ENCODE results near the gene LRBA. TPM values are rescaled to one million over a fixed set of nuclear protein-coding genes. Genes with fewer than 3 reads are reported as not detected.

LRBA gene
- total RNA-seq, 1 donor from 2014 or later, result 26.4 TPM

GRCh38 chr4:151022586-151022985 is 7.5 kb upstream of the LRBA start:
- TF ChIP-seq CTCF (IDR thresholded peaks at IDR 0.05; ENCODE audit: partially characterized antibody, unreplicated experiment), result no peak
- peaks cover 2% of the 10 kb centered on the region for H3K27me3 Mint-ChIP-seq (ENCODE audit: unreplicated experiment)
- H3K9me3 Mint-ChIP-seq (ENCODE audit: unreplicated experiment), result no peaks in the 10 kb centered on the region
- H3K27ac Mint-ChIP-seq (ENCODE audit: unreplicated experiment), result no peak overlapping the region
- H3K36me3 Mint-ChIP-seq (ENCODE audit: unreplicated experiment), result no peaks in the 10 kb centered on the region
- H3K4me1 Mint-ChIP-seq (ENCODE audit: low read depth, unreplicated experiment), result no peaks in the 10 kb centered on the region
- no peak for DNase-seq
- no peak overlapping the region for H3K4me3 Mint-ChIP-seq (ENCODE audit: unreplicated experiment)

GRCh38 chr4:151021637-151022334 is 6.7 kb upstream of the LRBA start:
- H3K4me3 Mint-ChIP-seq (ENCODE audit: unreplicated experiment), result no peak overlapping the region
- no peaks in the 10 kb centered on the region for H3K4me1 Mint-ChIP-seq (ENCODE audit: low read depth, unreplicated experiment)
- no peaks in the 10 kb centered on the region for H3K9me3 Mint-ChIP-seq (ENCODE audit: unreplicated experiment)
- DNase-seq, result no peak
- H3K27me3 Mint-ChIP-seq (ENCODE audit: unreplicated experiment), result no peaks in the 10 kb centered on the region
- no peak for TF ChIP-seq CTCF (IDR thresholded peaks at IDR 0.05; ENCODE audit: partially characterized antibody, unreplicated experiment)
- no peak overlapping the region for H3K27ac Mint-ChIP-seq (ENCODE audit: unreplicated experiment)
- no peaks in the 10 kb centered on the region for H3K36me3 Mint-ChIP-seq (ENCODE audit: unreplicated experiment)

- peak; percentile 82 for DNase-seq
- H3K4me3 Mint-ChIP-seq (ENCODE audit: unreplicated experiment), result peak overlapping the region; percentile 99
- peaks cover 2% of the 10 kb centered on the region for H3K9me3 Mint-ChIP-seq (ENCODE audit: unreplicated experiment)
- H3K27ac Mint-ChIP-seq (ENCODE audit: unreplicated experiment), result peak overlapping the region; percentile 94
- H3K36me3 Mint-ChIP-seq (ENCODE audit: unreplicated experiment), result no peaks in the 10 kb centered on the region
- peaks cover 7% of the 10 kb centered on the region for H3K4me1 Mint-ChIP-seq (ENCODE audit: low read depth, unreplicated experiment)
- no peaks in the 10 kb centered on the region for H3K27me3 Mint-ChIP-seq (ENCODE audit: unreplicated experiment)
- TF ChIP-seq CTCF (IDR thresholded peaks at IDR 0.05; ENCODE audit: partially characterized antibody, unreplicated experiment), result no peak
Observed at GRCh38 chr4:151015459-151016347, 619 bp upstream of the LRBA start.

GRCh38 chr4:151013944-151014343 is 1.1 kb downstream of the LRBA start:
- no peak for TF ChIP-seq CTCF (IDR thresholded peaks at IDR 0.05; ENCODE audit: partially characterized antibody, unreplicated experiment)

GRCh38 chr4:151013491-151013890 is 1.6 kb downstream of the LRBA start:
- Mint-ChIP-seq H3K27me3 (ENCODE audit: unreplicated experiment) (no peaks in the 10 kb centered on the region), H3K9me3 (ENCODE audit: unreplicated experiment) (peaks cover 2% of the 10 kb centered on the region), H3K4me1 (ENCODE audit: low read depth, unreplicated experiment) (peaks cover 7% of the 10 kb centered on the region), H3K4me3 (ENCODE audit: unreplicated experiment) (peak overlapping the region; percentile 99), H3K27ac (ENCODE audit: unreplicated experiment) (no peak overlapping the region), H3K36me3 (ENCODE audit: unreplicated experiment) (no peaks in the 10 kb centered on the region)
- TF ChIP-seq CTCF (IDR thresholded peaks at IDR 0.05; ENCODE audit: partially characterized antibody, unreplicated experiment), result no peak
- DNase-seq, result no peak

More at GRCh38 chr4:151013944-151014343, 1.1 kb downstream of the LRBA start:
- Mint-ChIP-seq H3K4me1 (ENCODE audit: low read depth, unreplicated experiment) (peaks cover 7% of the 10 kb centered on the region), H3K36me3 (ENCODE audit: unreplicated experiment) (no peaks in the 10 kb centered on the region), H3K4me3 (ENCODE audit: unreplicated experiment) (peak overlapping the region; percentile 99), H3K9me3 (ENCODE audit: unreplicated experiment) (peaks cover 2% of the 10 kb centered on the region), H3K27ac (ENCODE audit: unreplicated experiment) (peak overlapping the region; percentile 14), H3K27me3 (ENCODE audit: unreplicated experiment) (no peaks in the 10 kb centered on the region)
- DNase-seq, result no peak

Data from glutamatergic neuron (in vitro differentiated cells).